ENCODE measurements around the gene FREY1. TPM values are rescaled to one million over a fixed set of nuclear protein-coding genes. Genes with fewer than 3 reads are reported as not detected.

The FREY1 gene
- total and polyA plus RNA-seq, 9 of the 15 experiments (the other 6 are each of a cell fraction or from before 2014, with no cell fraction given): 0.25 to 1.5 (median 1.1) TPM; not detected in 5

GRCh38 chr11:45899448-45900174 lies 7.5 kb downstream of the FREY1 start (continued):
- TF ChIP-seq RFX1 (IDR thresholded peaks at IDR 0.05) (peak; percentile 99), ZNF217 (CRISPR knock-in tag; IDR thresholded peaks at IDR 0.05) (no peak), ZBTB12 (CRISPR knock-in tag; IDR thresholded peaks at IDR 0.05) (peak; percentile 41), RHOXF2B (CRISPR knock-in tag; conservative IDR thresholded peaks at IDR 0.05) (no peak), TEAD1 (CRISPR knock-in tag; IDR thresholded peaks at IDR 0.05) (0 out of 4 replicates have a peak, but pooled peaks of 1 of the 2 experiments have one; percentile 24), ADNP (tag; IDR thresholded peaks at IDR 0.05) (no peak)

GRCh38 chr11:45899086-45899447 lies 8.0 kb downstream of the FREY1 start:
- FAIRE-seq: no peak
- intact Hi-C loops (cut with micrococcal nuclease): no loop called here
- no peak overlapping the region; the same call in 1 of the 2 replicates for H2AFZ ChIP-seq (ENCODE audit: low read depth, low read length)
- DNase-seq (ENCODE audit: extremely low read depth in 1 of 4, low spot score in 3 of 4): no peak
- no peaks in the 10 kb centered on the region for H3K9me1 ChIP-seq (ENCODE audit: control insufficient read depth, insufficient read depth, low read length)
- no peaks in the 10 kb centered on the region; a peak in 1 of 5 replicates for H3K27me3 ChIP-seq (ENCODE audit: control insufficient read depth in 2 of 2, insufficient read depth in 2 of 2, low read length in 2 of 2)
- in situ Hi-C loops (cut with MboI): no loop called here
- H3K27ac ChIP-seq (ENCODE audit: extremely low read depth, low read depth, low read length): no peak overlapping the region
- WGBS (ENCODE audit: insufficient coverage, low coverage, missing lambda C conversion rate): 7% methylated on average over 3 of the region's 3 CpGs
- ChIA-PET CTCF (ENCODE audit: low intra/inter-chr PET ratio) (no interaction called here), POLR2A (interaction anchor here (1.4 kb wide), 1 partner anchor 19 kb away, joined by 8 read pairs; the partner anchor contains the start of gene PEX16)
- H3K36me3 ChIP-seq (ENCODE audit: control insufficient read depth, insufficient read depth, low read length): no peaks in the 10 kb centered on the region
- BruUV-seq (replicated peaks): no TSS peak
- H4K20me1 ChIP-seq (replicated peaks; ENCODE audit: control insufficient read depth, insufficient read depth, low read length): 0 out of 2 replicates have a peak, but pooled peaks cover 4% of the 10 kb centered on the region
- H3K79me2 ChIP-seq (ENCODE audit: control insufficient read depth, insufficient read depth, low read length): no peaks in the 10 kb centered on the region
- H3K4me2 ChIP-seq (ENCODE audit: insufficient read depth, low read length): peak overlapping the region; percentile 72; the same call in 1 of the 2 replicates
- H3K4me3 ChIP-seq: no peak overlapping the region
- peak overlapping the region in 1 of 2 experiments; percentile 56; a peak in 2 of 4 replicates for H3K9ac ChIP-seq (ENCODE audit: insufficient read depth in 1 of 2, low read depth in 2 of 2, low read length in 2 of 2)
- ATAC-seq: no peak
- peaks cover 6 to 62% of the 10 kb centered on the region in 2 experiments; a peak in 4 of 5 replicates for H3K4me1 ChIP-seq (replicated peaks in 1 of 2; ENCODE audit: control insufficient read depth in 2 of 2, insufficient read depth in 2 of 2, low read length in 2 of 2)
- H3K9me3 ChIP-seq (replicated peaks; ENCODE audit: control insufficient read depth, insufficient read depth, low read depth, low read length): no peaks in the 10 kb centered on the region
- TF ChIP-seq NR2F6 (CRISPR knock-in tag; IDR thresholded peaks at IDR 0.05) (no peak), TAF15 (IDR thresholded peaks at IDR 0.05; ENCODE audit: low read depth, low read length) (no peak), POLR2G (IDR thresholded peaks at IDR 0.05; ENCODE audit: low read depth, low read length) (no peak), XRCC4 (IDR thresholded peaks at IDR 0.05; ENCODE audit: extremely low read depth, insufficient read depth, insufficient read length) (no peak), NCOA4 (IDR thresholded peaks at IDR 0.05; ENCODE audit: partially characterized antibody) (no peak), CHAMP1 (IDR thresholded peaks at IDR 0.05) (no peak), ZFP36 (IDR thresholded peaks at IDR 0.05; ENCODE audit: low read depth, low read length, partially characterized antibody) (no peak), TAF1 (IDR thresholded peaks at IDR 0.05; ENCODE audit: control insufficient read depth, extremely low read depth, insufficient read depth, low read length, severe bottlenecking) (no peak), NCOA1 (IDR thresholded peaks at IDR 0.05; ENCODE audit: low read depth) (no peak), XRCC3 (IDR thresholded peaks at IDR 0.05) (no peak)

Measured in K562 (cell line).